HepG2 (cell line): Measurements from ENCODE around the gene TPH1. TPM values are rescaled to one million over a fixed set of nuclear protein-coding genes. Genes with fewer than 3 reads are reported as not detected.
A peak's percentile ranks its signal among the peaks of the same experiment; 100 is the strongest.

ENCODE experiments used
- ATAC-seq: fragments of 200-7000 bp; cut with Tn5 transposase; 3 replicates; pipeline ENCODE4 v1.9.1; 2020; ENCODE audit warnings: mild to moderate bottlenecking, moderate library complexity
- BruUV-seq: library from RNA; stranded (reverse); fragments of 400-500 nt; replicated peaks from 2 replicates; lab custom pipeline; 2021; lab: Mats Ljungman, UMichigan
- CTCF ChIA-PET: fragments of 300-600 bp; formaldehyde crosslinking; extraction: SDS; loops from one replicate; lab custom pipeline; 2021; ENCODE audit warnings: low total read pairs, inconsistent platforms, low intra/inter-chr PET ratio; lab: Yijun Ruan, JAX
- POLR2A ChIA-PET: fragments of 350-600 bp; sonication (Branson Sonifier 250); formaldehyde crosslinking; loops from one replicate; lab custom pipeline; 2020; ENCODE audit warnings: antibody characterized with exemption, inconsistent platforms; lab: Yijun Ruan, JAX
- DNase-seq: peaks from one replicate; pipeline ENCODE4 v3.0.0-alpha.2; 2015; ENCODE audit warnings: low spot score
- FAIRE-seq: peaks from 3 replicates; lab custom pipeline; 2011; peaks lifted over from hg19 to GRCh38; lab: Jason Lieb, UNC
- H2AFZ ChIP-seq: one replicate; pipeline ENCODE4 v1.6.1; 2011; ENCODE audit warnings: low read length, inconsistent platforms
- H3K27ac ChIP-seq: fragments of 300-600 bp; 3 replicates; pipeline ENCODE4 v1.8.0; 2011; ENCODE audit warnings: mixed run types, mild to moderate bottlenecking, mixed read lengths, low read length, inconsistent platforms; ENCODE audit not compliant: insufficient read depth; ENCODE audit errors: extremely low read length
- H3K27me3 ChIP-seq, 2 experiments: fragments of 200-600 bp in 1 of 2; 2 replicates in 1 of 2; 3 replicates in 1 of 2; pipeline versions ENCODE4 v1.6.0 to v1.8.0; 2011; ENCODE audit warnings: low read length in 2 of 2, mild to moderate bottlenecking in 2 of 2, moderate library complexity in 2 of 2, inconsistent platforms in 1 of 2; ENCODE audit not compliant: insufficient read depth in 2 of 2, control insufficient read depth in 1 of 2
- H3K36me3 ChIP-seq, 2 experiments: fragments of 200-600 bp in 1 of 2; replicated peaks in 1 of 2; 2 replicates in 1 of 2; 3 replicates in 1 of 2; pipeline versions ENCODE4 v1.5.1 to v1.8.0; 2011; ENCODE audit warnings: low read length in 2 of 2, inconsistent platforms in 1 of 2; ENCODE audit not compliant: insufficient read depth in 2 of 2, control insufficient read depth in 1 of 2
- H3K4me1 ChIP-seq: 2 replicates; pipeline ENCODE4 v1.5.1; 2012; ENCODE audit warnings: low read length, inconsistent platforms; ENCODE audit not compliant: insufficient read depth
- H3K4me2 ChIP-seq: 2 replicates; pipeline ENCODE4 v1.6.0; 2011; ENCODE audit warnings: low read depth, low read length, inconsistent platforms
- H3K4me3 ChIP-seq, 3 experiments: fragments of 200-600 bp in 1 of 3; sonication (generic), shearing (Covaris generic) in 1 of 3; replicated peaks in 1 of 3; 2 replicates each; pipeline ENCODE4 v1.5.1; 2011 to 2016; ENCODE audit warnings: low read length in 3 of 3, inconsistent platforms in 2 of 3, low read depth in 2 of 3, mild to moderate bottlenecking in 2 of 3, control low read depth in 1 of 3, mixed read lengths in 1 of 3; ENCODE audit not compliant: insufficient read depth in 1 of 3
- H3K79me2 ChIP-seq: one replicate; pipeline ENCODE4 v1.6.1; 2011; ENCODE audit warnings: low read length, inconsistent platforms; ENCODE audit not compliant: insufficient read depth
- H3K9ac ChIP-seq: 2 replicates; pipeline ENCODE4 v1.6.0; 2011; ENCODE audit warnings: mild to moderate bottlenecking, low read depth, low read length, inconsistent platforms; ENCODE audit not compliant: insufficient read depth
- H3K9me3 ChIP-seq: 2 replicates; pipeline ENCODE4 v1.5.1; 2012; ENCODE audit warnings: mild to moderate bottlenecking, low read length
- H4K20me1 ChIP-seq: 2 replicates; pipeline ENCODE4 v1.6.0; 2011; ENCODE audit warnings: inconsistent platforms, mild to moderate bottlenecking, low read length, moderate library complexity; ENCODE audit not compliant: insufficient read depth
- BORCS8-MEF2B ChIP-seq: sonication (generic); formaldehyde crosslinking; IDR thresholded peaks from 2 replicates; pipeline ENCODE4 v1.8.0; 2022; ENCODE audit warnings: mild to moderate bottlenecking, missing genetic modification reagents
- CEBPB ChIP-seq: IDR thresholded peaks from 2 replicates; pipeline ENCODE4 v1.6.1; 2011; ENCODE audit warnings: low read depth, low read length, improper control_type of control experiment, borderline replicate concordance
- CEBPG ChIP-seq: IDR thresholded peaks from 2 replicates; pipeline ENCODE4 v1.6.1; 2016
- POLR2A ChIP-seq, 2 experiments: IDR thresholded peaks; 2 replicates each; pipeline ENCODE4 v1.6.1; 2011; ENCODE audit warnings: low read depth in 2 of 2, low read length in 2 of 2, mild to moderate bottlenecking in 1 of 2, moderate library complexity in 1 of 2; ENCODE audit not compliant: insufficient read depth in 1 of 2
- SRSF4 ChIP-seq: fragments of 200-400 bp; formaldehyde crosslinking; IDR thresholded peaks from one replicate; pipeline ENCODE4 v1.6.1; 2018; ENCODE audit warnings: mild to moderate bottlenecking, low read depth, low read length, moderate library complexity; ENCODE audit not compliant: poor library complexity, severe bottlenecking
- XBP1 ChIP-seq: sonication (generic); formaldehyde crosslinking; IDR thresholded peaks from 2 replicates; pipeline ENCODE4 v1.5.0; 2020; ENCODE audit warnings: missing genetic modification reagents
- ZNF160 ChIP-seq: sonication (generic); formaldehyde crosslinking; IDR thresholded peaks from 2 replicates; pipeline ENCODE4 v1.8.0; 2022; ENCODE audit warnings: mild to moderate bottlenecking, inconsistent platforms, missing genetic modification reagents
- ZNF230 ChIP-seq: sonication (generic); formaldehyde crosslinking; IDR thresholded peaks from 2 replicates; pipeline ENCODE4 v1.4.0; 2020; ENCODE audit warnings: mild to moderate bottlenecking, missing genetic modification reagents
- ZNF343 ChIP-seq: sonication (generic); formaldehyde crosslinking; IDR thresholded peaks from 2 replicates; pipeline ENCODE4 v1.4.0; 2020; ENCODE audit warnings: mild to moderate bottlenecking, missing genetic modification reagents
- ZNF354B ChIP-seq: sonication (generic); formaldehyde crosslinking; IDR thresholded peaks from 2 replicates; pipeline ENCODE4 v1.8.0; 2022; ENCODE audit warnings: mild to moderate bottlenecking, missing genetic modification reagents
- ZNF446 ChIP-seq: sonication (generic); formaldehyde crosslinking; IDR thresholded peaks from 2 replicates; pipeline ENCODE4 v1.5.0; 2020; ENCODE audit warnings: mild to moderate bottlenecking, missing genetic modification reagents
- ZNF746 ChIP-seq: sonication (generic); formaldehyde crosslinking; IDR thresholded peaks from 2 replicates; pipeline ENCODE4 v1.8.0; 2022; ENCODE audit warnings: mild to moderate bottlenecking, missing genetic modification reagents
- WGBS: methylation state at CpG from one replicate; pipeline ENCODE4 v1.1.6; 2017; ENCODE audit warnings: low lambda C conversion rate; 5-methylcytosine and 5-hydroxymethylcytosine counted together
- in situ Hi-C: cut with HindIII; loops from 2 replicates; pipeline ENCODE4 v1.10.0; 2017; ENCODE audit warnings: low pct_unique_long_range_greater_than_20kb; ENCODE audit not compliant: extremely low pct_ligation_motif_present
- intact Hi-C: fragments of 100-400 bp; cut with micrococcal nuclease; formaldehyde crosslinking; loops from one replicate; pipeline ENCODE4 v1.10.0; 2022; ENCODE audit not compliant: unreplicated experiment
- polyA plus RNA-seq, 8 experiments: library from polyadenylated mRNA; depleted of rRNA in 3 of 8; stranded (reverse) in 7 of 8; unstranded in 1 of 8; fragments of >200 nt; fragmentation: Illumina TruSeq in 4 of 8; extraction: Trizol in 4 of 8; gene quantifications; 2 replicates each; pipeline versions ENCODE4 v1.2.1 to v1.2.3, GENCODE V29; 2011 to 2016; ENCODE audit warnings: low read depth in 4 of 8, missing spikeins in 1 of 8, mixed read lengths in 1 of 8; ENCODE audit not compliant: insufficient read depth in 1 of 8
- total RNA-seq, 5 experiments: library from RNA; depleted of rRNA; stranded (reverse); fragments of >200 nt; fragmentation: Illumina TruSeq; extraction: Trizol; gene quantifications; 2 replicates each; pipeline ENCODE4 v1.2.3, GENCODE V29; 2016; ENCODE audit warnings: low read depth in 1 of 5
- TF ChIP-seq, protein P1 (sequence below): sonication (generic); formaldehyde crosslinking; conservative IDR thresholded peaks from 2 replicates; pipeline ENCODE4 v1.8.0; 2022; ENCODE audit warnings: mild to moderate bottlenecking, moderate library complexity, missing genetic modification reagents
- TF ChIP-seq, protein P2 (sequence below): sonication (generic); formaldehyde crosslinking; IDR thresholded peaks from 2 replicates; pipeline ENCODE4 v1.4.0; 2020; ENCODE audit warnings: mild to moderate bottlenecking, missing genetic modification reagents
- TF ChIP-seq, protein P3 (sequence below): sonication (generic); formaldehyde crosslinking; IDR thresholded peaks from 2 replicates; pipeline ENCODE4 v1.4.0; 2020; ENCODE audit warnings: mild to moderate bottlenecking, missing genetic modification reagents

Gene TPH1
- total and polyA plus RNA-seq, 2 of the 13 experiments (the other 11 are each of a cell fraction or from before 2014, with no cell fraction given) = 0.26 to 0.53 TPM

DNA sequence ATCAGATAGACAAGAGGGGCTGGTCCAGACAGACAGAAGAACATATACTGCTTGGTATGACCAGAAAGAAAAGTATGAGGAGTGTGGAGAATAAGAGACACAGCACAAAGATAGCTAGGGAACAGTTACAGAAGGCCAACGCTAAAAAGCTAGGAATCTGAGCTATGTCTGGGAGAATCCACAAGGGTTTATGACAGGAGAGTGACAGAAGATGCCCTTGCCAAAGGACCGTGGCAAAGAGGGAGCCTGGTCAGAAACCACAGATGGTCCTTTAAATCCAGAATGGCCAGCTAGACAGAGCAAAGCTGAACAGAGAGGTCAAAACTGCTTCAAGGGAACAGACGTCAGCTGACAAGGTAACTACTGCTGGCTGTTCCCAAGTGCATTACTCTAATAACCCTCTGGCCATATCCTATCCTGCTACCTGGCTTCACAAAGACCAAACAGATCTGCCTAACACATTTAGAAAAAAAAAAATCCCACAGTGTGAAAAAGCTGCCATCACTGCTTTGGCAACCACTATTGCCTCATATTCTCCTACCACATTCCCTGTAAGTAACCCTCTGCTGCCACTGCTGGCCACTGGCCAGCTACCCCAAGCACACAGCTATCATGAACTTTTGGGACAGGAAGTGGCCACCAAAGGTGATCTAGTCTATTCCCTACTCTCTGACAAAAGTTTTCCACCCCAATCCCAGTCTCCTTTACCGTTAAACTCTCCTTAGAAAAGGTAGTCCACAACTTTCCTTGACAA lies 40.5 kb downstream of the TPH1 start:
- Histone ChIP-seq H3K4me3 (no peak overlapping the region), H2AFZ (no peak overlapping the region), H3K79me2 (peaks cover 20% of the 10 kb centered on the region), H3K27me3 (no peaks in the 10 kb centered on the region), H3K36me3 (peaks cover 10 to 37% of the 10 kb centered on the region in 2 experiments; a peak in 4 of 5 replicates), H4K20me1 (no peaks in the 10 kb centered on the region), H3K9me3 (no peaks in the 10 kb centered on the region), H3K9ac (no peak overlapping the region), H3K4me2 (no peak overlapping the region), H3K4me1 (peaks cover 65% of the 10 kb centered on the region), H3K27ac (no peak overlapping the region)
- no peak for ATAC-seq
- DNase-seq = no peak
- BruUV-seq = no TSS peak
- intact Hi-C loops (no loop called here), in situ Hi-C loops (no loop called here)
- ChIA-PET CTCF (no interaction called here), POLR2A (interaction anchor here (1.3 kb wide), 1 partner anchor 19 kb away, joined by 3 read pairs; no protein-coding TSS in a partner anchor)
- WGBS = 94% methylated on average over 4 of the region's 4 CpGs
- no peak for FAIRE-seq
- TF ChIP-seq, protein P1, sequence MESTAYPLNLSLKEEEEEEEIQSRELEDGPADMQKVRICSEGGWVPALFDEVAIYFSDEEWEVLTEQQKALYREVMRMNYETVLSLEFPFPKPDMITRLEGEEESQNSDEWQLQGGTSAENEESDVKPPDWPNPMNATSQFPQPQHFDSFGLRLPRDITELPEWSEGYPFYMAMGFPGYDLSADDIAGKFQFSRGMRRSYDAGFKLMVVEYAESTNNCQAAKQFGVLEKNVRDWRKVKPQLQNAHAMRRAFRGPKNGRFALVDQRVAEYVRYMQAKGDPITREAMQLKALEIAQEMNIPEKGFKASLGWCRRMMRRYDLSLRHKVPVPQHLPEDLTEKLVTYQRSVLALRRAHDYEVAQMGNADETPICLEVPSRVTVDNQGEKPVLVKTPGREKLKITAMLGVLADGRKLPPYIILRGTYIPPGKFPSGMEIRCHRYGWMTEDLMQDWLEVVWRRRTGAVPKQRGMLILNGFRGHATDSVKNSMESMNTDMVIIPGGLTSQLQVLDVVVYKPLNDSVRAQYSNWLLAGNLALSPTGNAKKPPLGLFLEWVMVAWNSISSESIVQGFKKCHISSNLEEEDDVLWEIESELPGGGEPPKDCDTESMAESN (CRISPR knock-in tag) = no peak
- no peak for TF ChIP-seq XBP1 (CRISPR knock-in tag)
- TF ChIP-seq ZNF746 (CRISPR knock-in tag) = no peak
- TF ChIP-seq CEBPB = peak; percentile 63; the same call in 1 of the 2 replicates
- TF ChIP-seq SRSF4 = no peak
- TF ChIP-seq CEBPG (CRISPR knock-in tag) = peak; percentile 53; the same call in 1 of the 2 replicates
- TF ChIP-seq ZNF354B (CRISPR knock-in tag) = no peak
- TF ChIP-seq ZNF343 (CRISPR knock-in tag) = no peak
- TF ChIP-seq ZNF160 (CRISPR knock-in tag) = no peak
- no peak for TF ChIP-seq ZNF446 (CRISPR knock-in tag)
- TF ChIP-seq, protein P2, sequence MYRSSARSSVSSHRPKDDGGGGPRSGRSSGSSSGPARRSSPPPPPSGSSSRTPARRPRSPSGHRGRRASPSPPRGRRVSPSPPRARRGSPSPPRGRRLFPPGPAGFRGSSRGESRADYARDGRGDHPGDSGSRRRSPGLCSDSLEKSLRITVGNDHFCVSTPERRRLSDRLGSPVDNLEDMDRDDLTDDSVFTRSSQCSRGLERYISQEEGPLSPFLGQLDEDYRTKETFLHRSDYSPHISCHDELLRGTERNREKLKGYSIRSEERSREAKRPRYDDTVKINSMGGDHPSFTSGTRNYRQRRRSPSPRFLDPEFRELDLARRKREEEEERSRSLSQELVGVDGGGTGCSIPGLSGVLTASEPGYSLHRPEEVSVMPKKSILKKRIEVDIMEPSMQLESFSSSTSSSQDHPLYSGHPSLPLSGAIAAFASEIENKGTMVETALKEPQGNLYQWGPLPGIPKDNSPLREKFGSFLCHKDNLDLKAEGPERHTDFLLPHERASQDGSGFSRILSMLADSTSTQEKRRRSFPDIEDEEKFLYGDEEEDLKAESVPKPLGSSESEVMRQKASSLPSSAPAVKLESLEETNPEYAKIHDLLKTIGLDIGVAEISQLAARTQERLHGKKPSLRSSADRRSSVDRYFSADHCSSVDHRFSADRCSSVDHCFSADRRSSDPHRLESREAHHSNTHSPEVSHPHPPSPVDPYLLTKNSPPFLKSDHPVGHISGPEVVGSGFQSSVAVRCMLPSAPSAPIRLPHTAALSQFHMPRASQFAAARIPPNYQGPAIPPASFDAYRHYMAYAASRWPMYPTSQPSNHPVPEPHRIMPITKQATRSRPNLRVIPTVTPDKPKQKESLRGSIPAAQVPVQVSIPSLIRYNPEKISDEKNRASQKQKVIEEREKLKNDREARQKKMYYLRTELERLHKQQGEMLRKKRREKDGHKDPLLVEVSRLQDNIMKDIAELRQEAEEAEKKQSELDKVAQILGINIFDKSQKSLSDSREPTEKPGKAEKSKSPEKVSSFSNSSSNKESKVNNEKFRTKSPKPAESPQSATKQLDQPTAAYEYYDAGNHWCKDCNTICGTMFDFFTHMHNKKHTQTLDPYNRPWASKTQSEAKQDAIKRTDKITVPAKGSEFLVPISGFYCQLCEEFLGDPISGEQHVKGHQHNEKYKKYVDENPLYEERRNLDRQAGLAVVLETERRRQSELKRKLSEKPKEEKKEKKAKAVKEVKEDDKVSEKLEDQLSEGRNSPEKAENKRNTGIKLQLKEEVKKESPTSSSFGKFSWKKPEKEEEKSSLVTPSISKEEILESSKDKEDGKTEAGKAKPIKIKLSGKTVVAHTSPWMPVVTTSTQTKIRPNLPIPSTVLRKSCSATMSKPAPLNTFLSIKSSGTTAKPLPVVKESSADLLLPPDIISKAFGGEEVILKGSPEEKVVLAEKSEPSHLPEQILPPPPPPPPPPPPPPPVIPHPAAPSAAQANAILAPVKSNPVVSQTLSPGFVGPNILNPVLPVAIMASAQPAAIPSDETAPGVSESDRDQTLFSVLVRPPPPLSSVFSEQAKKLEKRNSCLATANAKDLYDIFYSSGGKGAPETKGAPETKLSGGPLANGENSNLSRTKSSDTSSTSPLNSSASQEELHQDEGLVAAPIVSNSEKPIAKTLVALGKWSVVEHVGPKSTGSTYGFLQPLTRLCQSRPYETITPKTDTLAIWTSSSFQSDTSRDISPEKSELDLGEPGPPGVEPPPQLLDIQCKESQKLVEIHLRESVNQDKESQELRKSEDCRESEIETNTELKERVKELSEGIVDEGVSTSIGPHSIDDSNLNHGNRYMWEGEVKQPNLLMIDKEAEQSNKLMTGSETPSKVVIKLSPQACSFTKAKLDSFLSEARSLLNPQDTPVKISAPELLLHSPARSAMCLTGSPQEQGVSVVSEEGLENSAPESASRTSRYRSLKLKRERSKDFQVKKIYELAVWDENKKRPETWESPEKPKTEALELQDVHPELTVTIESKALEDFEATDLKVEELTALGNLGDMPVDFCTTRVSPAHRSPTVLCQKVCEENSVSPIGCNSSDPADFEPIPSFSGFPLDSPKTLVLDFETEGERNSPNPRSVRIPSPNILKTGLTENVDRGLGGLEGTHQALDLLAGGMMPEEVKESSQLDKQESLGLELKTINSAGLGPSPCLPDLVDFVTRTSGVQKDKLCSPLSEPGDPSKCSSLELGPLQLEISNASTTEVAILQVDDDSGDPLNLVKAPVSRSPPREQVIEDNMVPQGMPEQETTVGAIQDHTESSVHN (CRISPR knock-in tag) = no peak
- TF ChIP-seq, protein P3, sequence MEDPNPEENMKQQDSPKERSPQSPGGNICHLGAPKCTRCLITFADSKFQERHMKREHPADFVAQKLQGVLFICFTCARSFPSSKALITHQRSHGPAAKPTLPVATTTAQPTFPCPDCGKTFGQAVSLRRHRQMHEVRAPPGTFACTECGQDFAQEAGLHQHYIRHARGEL = no peak
- no peak for TF ChIP-seq ZNF230 (CRISPR knock-in tag)
- TF ChIP-seq BORCS8-MEF2B (CRISPR knock-in tag) = no peak
- TF ChIP-seq POLR2A (IDR thresholded peaks at IDR 0.05; ENCODE audit: insufficient read depth in 1 of 2, low read depth in 2 of 2, low read length in 2 of 2) = no peak
